WTC11 (cell line): ENCODE data around the gene ZNF648. TPM values are rescaled to one million over a fixed set of nuclear protein-coding genes. Genes with fewer than 3 reads are reported as not detected.

Source experiments
- ATAC-seq: fragments of 200-7000 bp; cut with Tn5 transposase; 2 replicates; pipeline ENCODE4 v1.10.0; 2021; ENCODE audit warnings: mild to moderate bottlenecking, moderate library complexity
- CTCF ChIA-PET: fragments of 300-600 bp; sonication (Branson Sonifier 250); formaldehyde crosslinking; loops from one replicate; lab custom pipeline; 2021; ENCODE audit warnings: antibody characterized with exemption; lab: Charles Lee
- POLR2A ChIA-PET: fragments of 350-600 bp; sonication (Branson Sonifier 250); formaldehyde crosslinking; loops from one replicate; lab custom pipeline; 2021; ENCODE audit warnings: antibody characterized with exemption; lab: Charles Lee
- DNase-seq: peaks from one replicate; pipeline ENCODE4 v3.0.0; 2021; ENCODE audit warnings: low spot score
- H3K27ac Mint-ChIP-seq: 2 replicates; pipeline ENCODE4 v1.8.0; 2021; ENCODE audit warnings: mixed read lengths
- H3K27me3 Mint-ChIP-seq: 2 replicates; pipeline ENCODE4 v1.8.0; 2021; ENCODE audit warnings: low read depth, mild to moderate bottlenecking, moderate library complexity, mixed read lengths
- H3K36me3 Mint-ChIP-seq: 2 replicates; pipeline ENCODE4 v1.8.0; 2021; ENCODE audit warnings: mixed read lengths
- H3K4me1 Mint-ChIP-seq: 2 replicates; pipeline ENCODE4 v1.8.0; 2022; ENCODE audit warnings: mixed read lengths
- H3K4me3 Mint-ChIP-seq: 2 replicates; pipeline ENCODE4 v1.8.0; 2021; ENCODE audit warnings: mild to moderate bottlenecking, moderate library complexity, mixed read lengths
- H3K9me3 Mint-ChIP-seq: 2 replicates; pipeline ENCODE4 v1.8.0; 2021; ENCODE audit warnings: mixed read lengths
- CREB1 ChIP-seq: sonication (generic); formaldehyde crosslinking; IDR thresholded peaks from 2 replicates; pipeline ENCODE4 v1.8.0; 2023; ENCODE audit warnings: mild to moderate bottlenecking, missing genetic modification reagents
- CREM ChIP-seq: sonication (generic); formaldehyde crosslinking; IDR thresholded peaks from 2 replicates; pipeline ENCODE4 v1.8.1; 2022; ENCODE audit warnings: mild to moderate bottlenecking, missing genetic modification reagents, moderate library complexity
- ESRRA ChIP-seq: sonication (generic); formaldehyde crosslinking; IDR thresholded peaks from 2 replicates; pipeline ENCODE4 v1.8.1; 2022; ENCODE audit warnings: mild to moderate bottlenecking, missing genetic modification reagents, borderline replicate concordance
- ETV6 ChIP-seq: sonication (generic); formaldehyde crosslinking; IDR thresholded peaks from 2 replicates; pipeline ENCODE4 v1.8.1; 2022; ENCODE audit warnings: mild to moderate bottlenecking, missing genetic modification reagents
- JUN ChIP-seq: sonication (generic); formaldehyde crosslinking; IDR thresholded peaks from 2 replicates; pipeline ENCODE4 v1.8.0; 2023; ENCODE audit warnings: mild to moderate bottlenecking, missing genetic modification reagents
- MXD4 ChIP-seq: fragments of 250-450 bp; sonication (Bioruptor Pico); IDR thresholded peaks from 2 replicates; pipeline ENCODE4 v1.8.0; 2021; ENCODE audit warnings: mild to moderate bottlenecking, moderate library complexity, borderline replicate concordance
- MYBL2 ChIP-seq: sonication (generic); formaldehyde crosslinking; IDR thresholded peaks from 2 replicates; pipeline ENCODE4 v1.8.1; 2023; ENCODE audit warnings: mild to moderate bottlenecking, moderate library complexity, missing genetic modification reagents
- RELA ChIP-seq: sonication (generic); formaldehyde crosslinking; IDR thresholded peaks from 2 replicates; pipeline ENCODE4 v1.8.1; 2022; ENCODE audit warnings: missing genetic modification reagents, mild to moderate bottlenecking, borderline replicate concordance
- TEAD1 ChIP-seq: sonication (generic); formaldehyde crosslinking; IDR thresholded peaks from 2 replicates; pipeline ENCODE4 v1.8.0; 2022; ENCODE audit warnings: mild to moderate bottlenecking, missing genetic modification reagents
- total RNA-seq: library from RNA; stranded (reverse); gene quantifications from 3 replicates; pipeline ENCODE4 v1.2.3, GENCODE V29; 2021
- TF ChIP-seq, protein P1 (sequence below): sonication (generic); formaldehyde crosslinking; IDR thresholded peaks from 2 replicates; pipeline ENCODE4 v1.8.0; 2022; ENCODE audit warnings: missing genetic modification reagents
- TF ChIP-seq, protein P2 (sequence below): fragments of 200-600 bp; IDR thresholded peaks from 2 replicates; pipeline ENCODE4 v1.8.0; 2022; ENCODE audit warnings: antibody characterized with exemption
- TF ChIP-seq, protein P3 (sequence below): sonication (generic); formaldehyde crosslinking; IDR thresholded peaks from 2 replicates; pipeline ENCODE4 v1.8.0; 2023; ENCODE audit warnings: missing genetic modification reagents
- TF ChIP-seq, protein P4 (sequence below): sonication (generic); formaldehyde crosslinking; IDR thresholded peaks from 2 replicates; pipeline ENCODE4 v1.8.1; 2022; ENCODE audit warnings: low read depth, missing genetic modification reagents, borderline replicate concordance
- TF ChIP-seq, protein P5 (sequence below): sonication (generic); formaldehyde crosslinking; conservative IDR thresholded peaks from 2 replicates; pipeline ENCODE4 v1.8.1; 2022; ENCODE audit warnings: mild to moderate bottlenecking, missing genetic modification reagents

The ZNF648 gene
- total RNA-seq, 1 experiment from 2014 or later: 0.17 TPM

DNA sequence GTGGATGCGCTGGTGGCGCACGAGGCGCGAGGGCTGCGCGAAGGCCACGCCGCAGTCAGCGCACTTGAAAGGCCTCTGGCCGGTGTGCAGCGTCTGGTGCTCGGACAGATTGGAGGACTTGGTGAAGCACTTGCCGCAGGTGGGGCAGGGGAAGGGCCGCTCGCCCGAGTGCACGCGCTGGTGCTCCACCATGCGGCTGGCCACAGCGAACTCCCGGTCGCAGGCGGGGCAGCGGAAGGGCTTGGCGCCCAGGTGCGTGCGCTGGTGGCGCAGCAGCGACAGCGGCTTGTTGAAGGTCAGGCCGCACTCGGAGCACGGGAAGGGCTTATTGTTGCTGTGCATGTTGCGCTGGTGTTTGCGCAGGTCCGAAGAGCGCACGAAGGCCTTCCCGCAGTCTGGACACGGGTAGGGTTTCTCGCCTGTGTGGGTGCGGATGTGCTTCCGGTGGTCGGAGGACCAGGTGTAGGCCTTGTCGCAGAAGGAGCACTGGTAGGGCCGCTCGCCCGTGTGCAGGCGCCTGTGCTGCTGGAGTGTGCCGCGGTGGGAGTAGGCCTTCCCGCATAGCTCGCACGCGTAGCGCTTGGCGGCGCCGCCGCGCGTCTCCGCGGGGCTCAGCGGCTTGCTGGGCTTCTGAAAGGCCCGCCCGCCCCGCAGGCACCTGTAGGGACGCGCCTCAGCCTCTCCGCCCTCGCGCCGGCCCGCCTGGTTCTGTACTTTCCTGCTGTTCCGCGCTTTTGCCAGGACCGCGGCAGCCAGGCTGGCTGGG lies 4.7 kb downstream of the ZNF648 start:
- no peaks in the 10 kb centered on the region for H3K4me1 Mint-ChIP-seq
- no peak for TF ChIP-seq ETV6 (CRISPR knock-in tag)
- TF ChIP-seq CREM (CRISPR knock-in tag): no peak
- no peak for TF ChIP-seq CREB1 (CRISPR knock-in tag)
- TF ChIP-seq, protein P1, sequence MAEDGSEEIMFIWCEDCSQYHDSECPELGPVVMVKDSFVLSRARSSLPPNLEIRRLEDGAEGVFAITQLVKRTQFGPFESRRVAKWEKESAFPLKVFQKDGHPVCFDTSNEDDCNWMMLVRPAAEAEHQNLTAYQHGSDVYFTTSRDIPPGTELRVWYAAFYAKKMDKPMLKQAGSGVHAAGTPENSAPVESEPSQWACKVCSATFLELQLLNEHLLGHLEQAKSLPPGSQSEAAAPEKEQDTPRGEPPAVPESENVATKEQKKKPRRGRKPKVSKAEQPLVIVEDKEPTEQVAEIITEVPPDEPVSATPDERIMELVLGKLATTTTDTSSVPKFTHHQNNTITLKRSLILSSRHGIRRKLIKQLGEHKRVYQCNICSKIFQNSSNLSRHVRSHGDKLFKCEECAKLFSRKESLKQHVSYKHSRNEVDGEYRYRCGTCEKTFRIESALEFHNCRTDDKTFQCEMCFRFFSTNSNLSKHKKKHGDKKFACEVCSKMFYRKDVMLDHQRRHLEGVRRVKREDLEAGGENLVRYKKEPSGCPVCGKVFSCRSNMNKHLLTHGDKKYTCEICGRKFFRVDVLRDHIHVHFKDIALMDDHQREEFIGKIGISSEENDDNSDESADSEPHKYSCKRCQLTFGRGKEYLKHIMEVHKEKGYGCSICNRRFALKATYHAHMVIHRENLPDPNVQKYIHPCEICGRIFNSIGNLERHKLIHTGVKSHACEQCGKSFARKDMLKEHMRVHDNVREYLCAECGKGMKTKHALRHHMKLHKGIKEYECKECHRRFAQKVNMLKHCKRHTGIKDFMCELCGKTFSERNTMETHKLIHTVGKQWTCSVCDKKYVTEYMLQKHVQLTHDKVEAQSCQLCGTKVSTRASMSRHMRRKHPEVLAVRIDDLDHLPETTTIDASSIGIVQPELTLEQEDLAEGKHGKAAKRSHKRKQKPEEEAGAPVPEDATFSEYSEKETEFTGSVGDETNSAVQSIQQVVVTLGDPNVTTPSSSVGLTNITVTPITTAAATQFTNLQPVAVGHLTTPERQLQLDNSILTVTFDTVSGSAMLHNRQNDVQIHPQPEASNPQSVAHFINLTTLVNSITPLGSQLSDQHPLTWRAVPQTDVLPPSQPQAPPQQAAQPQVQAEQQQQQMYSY (CRISPR knock-in tag): no peak
- no peak for TF ChIP-seq JUN (CRISPR knock-in tag)
- H3K36me3 Mint-ChIP-seq: no peaks in the 10 kb centered on the region
- H3K27me3 Mint-ChIP-seq: peaks cover 26% of the 10 kb centered on the region
- DNase-seq (peak; percentile 36), ATAC-seq (peak; percentile 18)
- H3K9me3 Mint-ChIP-seq: no peaks in the 10 kb centered on the region
- POLR2A ChIA-PET: no interaction called here
- H3K27ac Mint-ChIP-seq: no peak overlapping the region
- no peak overlapping the region for H3K4me3 Mint-ChIP-seq
- CTCF ChIA-PET: interaction anchor here (1.4 to 1.8 kb wide), 2 partner anchors 24 to 86 kb away, joined by 4 to 7 read pairs; no protein-coding TSS in a partner anchor

DNA sequence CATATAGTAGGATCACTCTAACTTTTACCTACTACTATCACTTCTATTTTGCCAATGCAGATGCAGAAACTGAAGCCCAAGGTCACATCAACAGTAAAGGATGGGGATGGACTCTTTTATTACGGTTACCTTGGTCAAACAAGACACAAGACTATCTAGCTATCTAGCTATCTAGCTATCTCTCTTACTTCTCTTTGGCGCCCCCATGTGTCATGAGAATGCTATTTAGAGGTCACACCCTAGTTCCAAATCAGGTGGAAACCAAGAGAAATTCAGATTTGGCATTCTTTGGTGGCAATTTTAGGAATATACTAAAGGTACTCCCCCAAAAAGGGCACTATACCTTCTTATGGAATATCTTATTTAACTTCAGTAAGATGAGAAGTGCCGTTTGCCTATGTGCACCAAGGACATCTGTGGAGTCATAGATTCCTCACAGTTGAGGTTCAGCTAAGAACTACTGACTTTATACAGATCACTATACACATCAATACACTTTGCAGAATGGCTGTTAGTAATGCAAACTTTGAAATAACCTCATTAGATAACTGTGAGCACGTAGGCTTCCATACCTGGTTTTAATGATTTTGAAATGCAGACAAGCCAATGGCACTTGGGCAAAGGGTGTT lies 6.7 kb downstream of the ZNF648 start:
- H3K27ac Mint-ChIP-seq: no peak overlapping the region
- peaks cover 26% of the 10 kb centered on the region for H3K27me3 Mint-ChIP-seq
- TF ChIP-seq TEAD1 (CRISPR knock-in tag): no peak
- TF ChIP-seq, protein P2, sequence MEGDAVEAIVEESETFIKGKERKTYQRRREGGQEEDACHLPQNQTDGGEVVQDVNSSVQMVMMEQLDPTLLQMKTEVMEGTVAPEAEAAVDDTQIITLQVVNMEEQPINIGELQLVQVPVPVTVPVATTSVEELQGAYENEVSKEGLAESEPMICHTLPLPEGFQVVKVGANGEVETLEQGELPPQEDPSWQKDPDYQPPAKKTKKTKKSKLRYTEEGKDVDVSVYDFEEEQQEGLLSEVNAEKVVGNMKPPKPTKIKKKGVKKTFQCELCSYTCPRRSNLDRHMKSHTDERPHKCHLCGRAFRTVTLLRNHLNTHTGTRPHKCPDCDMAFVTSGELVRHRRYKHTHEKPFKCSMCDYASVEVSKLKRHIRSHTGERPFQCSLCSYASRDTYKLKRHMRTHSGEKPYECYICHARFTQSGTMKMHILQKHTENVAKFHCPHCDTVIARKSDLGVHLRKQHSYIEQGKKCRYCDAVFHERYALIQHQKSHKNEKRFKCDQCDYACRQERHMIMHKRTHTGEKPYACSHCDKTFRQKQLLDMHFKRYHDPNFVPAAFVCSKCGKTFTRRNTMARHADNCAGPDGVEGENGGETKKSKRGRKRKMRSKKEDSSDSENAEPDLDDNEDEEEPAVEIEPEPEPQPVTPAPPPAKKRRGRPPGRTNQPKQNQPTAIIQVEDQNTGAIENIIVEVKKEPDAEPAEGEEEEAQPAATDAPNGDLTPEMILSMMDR: peak; percentile 50
- DNase-seq: peak; percentile 69
- no peaks in the 10 kb centered on the region for H3K9me3 Mint-ChIP-seq
- CTCF ChIA-PET: interaction anchor here (0.5 to 2.0 kb wide), 53 partner anchors 10 to 630 kb away, joined by 3 to 39 read pairs (median 3); partner anchors contain the start of genes CACNA1E and GLUL
- POLR2A ChIA-PET: no interaction called here
- H3K4me3 Mint-ChIP-seq: no peak overlapping the region
- no peaks in the 10 kb centered on the region for H3K4me1 Mint-ChIP-seq
- H3K36me3 Mint-ChIP-seq: no peaks in the 10 kb centered on the region
- peak; percentile 83 for ATAC-seq

DNA sequence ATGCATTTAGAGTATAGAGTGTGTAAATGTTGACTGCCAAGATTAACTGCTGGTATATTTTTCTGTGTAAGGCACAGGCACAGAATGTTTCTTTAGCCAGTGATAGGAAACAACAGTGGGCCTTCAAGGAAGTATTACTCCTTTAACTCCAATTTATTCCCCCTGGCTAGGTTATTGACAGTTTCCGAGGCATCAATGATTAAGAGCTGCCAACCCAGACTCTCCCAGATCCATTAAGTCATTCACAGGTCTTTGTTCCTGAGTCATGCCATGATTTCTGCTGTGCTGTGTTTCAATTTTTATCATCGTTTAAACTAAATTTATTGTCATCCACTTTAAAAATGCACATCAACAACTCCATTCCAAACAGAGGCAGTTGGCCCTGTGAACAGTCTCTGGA lies 9.2 kb downstream of the ZNF648 start:
- TF ChIP-seq, protein P3, sequence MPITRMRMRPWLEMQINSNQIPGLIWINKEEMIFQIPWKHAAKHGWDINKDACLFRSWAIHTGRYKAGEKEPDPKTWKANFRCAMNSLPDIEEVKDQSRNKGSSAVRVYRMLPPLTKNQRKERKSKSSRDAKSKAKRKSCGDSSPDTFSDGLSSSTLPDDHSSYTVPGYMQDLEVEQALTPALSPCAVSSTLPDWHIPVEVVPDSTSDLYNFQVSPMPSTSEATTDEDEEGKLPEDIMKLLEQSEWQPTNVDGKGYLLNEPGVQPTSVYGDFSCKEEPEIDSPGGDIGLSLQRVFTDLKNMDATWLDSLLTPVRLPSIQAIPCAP (CRISPR knock-in tag): no peak
- TF ChIP-seq, protein P4, sequence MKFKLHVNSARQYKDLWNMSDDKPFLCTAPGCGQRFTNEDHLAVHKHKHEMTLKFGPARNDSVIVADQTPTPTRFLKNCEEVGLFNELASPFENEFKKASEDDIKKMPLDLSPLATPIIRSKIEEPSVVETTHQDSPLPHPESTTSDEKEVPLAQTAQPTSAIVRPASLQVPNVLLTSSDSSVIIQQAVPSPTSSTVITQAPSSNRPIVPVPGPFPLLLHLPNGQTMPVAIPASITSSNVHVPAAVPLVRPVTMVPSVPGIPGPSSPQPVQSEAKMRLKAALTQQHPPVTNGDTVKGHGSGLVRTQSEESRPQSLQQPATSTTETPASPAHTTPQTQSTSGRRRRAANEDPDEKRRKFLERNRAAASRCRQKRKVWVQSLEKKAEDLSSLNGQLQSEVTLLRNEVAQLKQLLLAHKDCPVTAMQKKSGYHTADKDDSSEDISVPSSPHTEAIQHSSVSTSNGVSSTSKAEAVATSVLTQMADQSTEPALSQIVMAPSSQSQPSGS (CRISPR knock-in tag): no peak
- TF ChIP-seq MXD4 (CRISPR knock-in tag): no peak
- no peak for TF ChIP-seq RELA (CRISPR knock-in tag)
- TF ChIP-seq, protein P5, sequence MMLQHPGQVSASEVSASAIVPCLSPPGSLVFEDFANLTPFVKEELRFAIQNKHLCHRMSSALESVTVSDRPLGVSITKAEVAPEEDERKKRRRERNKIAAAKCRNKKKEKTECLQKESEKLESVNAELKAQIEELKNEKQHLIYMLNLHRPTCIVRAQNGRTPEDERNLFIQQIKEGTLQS (CRISPR knock-in tag): no peak
- no peak for TF ChIP-seq ESRRA (CRISPR knock-in tag)
- no peak for TF ChIP-seq MYBL2 (CRISPR knock-in tag)
- TF ChIP-seq, all 79 proteins: peak for 0
- Mint-ChIP-seq H3K27me3 (peaks cover 19% of the 10 kb centered on the region), H3K9me3 (peaks cover 8% of the 10 kb centered on the region), H3K27ac (no peak overlapping the region), H3K36me3 (no peaks in the 10 kb centered on the region; the same call in 1 of the 2 replicates), H3K4me3 (no peak overlapping the region), H3K4me1 (no peaks in the 10 kb centered on the region)
- DNase-seq: no peak
- ATAC-seq: no peak
- POLR2A ChIA-PET: no interaction called here
- CTCF ChIA-PET: interaction anchor here (0.6 to 2.1 kb wide), 5 partner anchors 29 to 627 kb away, joined by 4 to 10 read pairs (median 5); no protein-coding TSS in a partner anchor
